ENCODE measurements around the gene MOB4. TPM values are rescaled to one million over a fixed set of nuclear protein-coding genes. Genes with fewer than 3 reads are reported as not detected.

Gene MOB4
- polyA plus RNA-seq, 1 of the 3 experiments (the other 2 are of a cell fraction), result 22.0 TPM

- no peak for TF ChIP-seq ZBTB33 (IDR thresholded peaks at IDR 0.05; ENCODE audit: borderline replicate concordance, low read depth)
- TF ChIP-seq POLR2AphosphoS5 (IDR thresholded peaks at IDR 0.05; ENCODE audit: low read depth, low read length), result no peak
- TF ChIP-seq RAD21 (IDR thresholded peaks at IDR 0.05; ENCODE audit: low read length), result no peak
- no peak for TF ChIP-seq NRF1 (IDR thresholded peaks at IDR 0.05; ENCODE audit: low read depth, low read length)
- no peak for TF ChIP-seq EP300 (IDR thresholded peaks at IDR 0.05; ENCODE audit: borderline replicate concordance in 1 of 2, low read depth in 1 of 2, low read length in 1 of 2)
- TF ChIP-seq NFIC (IDR thresholded peaks at IDR 0.05; ENCODE audit: borderline replicate concordance), result no peak
- no peak for TF ChIP-seq USF1 (IDR thresholded peaks at IDR 0.05; ENCODE audit: borderline replicate concordance, low read depth)
- TF ChIP-seq MAX (IDR thresholded peaks at IDR 0.05; ENCODE audit: low read depth), result no peak
- no peak for TF ChIP-seq JUND (IDR thresholded peaks at IDR 0.05)
Observed at GRCh38 chr2:197513915-197514314, 2.0 kb upstream of the MOB4 start (continued).

GRCh38 chr2:197514754-197515153 lies 1.1 kb upstream of the MOB4 start:
- Histone ChIP-seq H3K4me3 (ENCODE audit: low read depth in 2 of 2, low read length in 1 of 2) (peak overlapping the region; percentile 77 to 89; a peak in 3 of 4 replicates), H3K27me3 (ENCODE audit: insufficient read depth) (no peaks in the 10 kb centered on the region), H3K4me2 (peak overlapping the region; percentile 99), H3K36me3 (replicated peaks in 1 of 2; ENCODE audit: control insufficient read depth in 1 of 2, insufficient read depth in 2 of 2, low read length in 1 of 2) (peaks cover 0 to 8% of the 10 kb centered on the region in 2 experiments), H3K9me3 (no peaks in the 10 kb centered on the region), H3K79me2 (ENCODE audit: insufficient read depth) (peaks cover 39% of the 10 kb centered on the region), H2AFZ (ENCODE audit: low read depth) (peak overlapping the region; percentile 98), H3K9ac (peak overlapping the region; percentile 91; the same call in 1 of the 2 replicates), H3F3A (replicated peaks; ENCODE audit: insufficient read depth) (peaks cover 3% of the 10 kb centered on the region), H3K27ac (ENCODE audit: low read depth in 2 of 2, low read length in 1 of 2) (peak overlapping the region; percentile 79 to 97), H4K20me1 (ENCODE audit: insufficient read depth) (peaks cover 26% of the 10 kb centered on the region), H3K9me2 (no peaks in the 10 kb centered on the region), H3K4me1 (ENCODE audit: control insufficient read depth in 1 of 2, insufficient read depth in 2 of 2, low read depth in 1 of 2, low read length in 1 of 2) (peaks cover 0 to 8% of the 10 kb centered on the region in 2 experiments)
- POLR2A ChIA-PET, result interaction anchor here (2.2 to 3.0 kb wide), 2 partner anchors 8 to 15 kb away, joined by 8 to 46 read pairs; partner anchors contain the start of genes HSPD1 and HSPE1
- CTCF ChIA-PET, result interaction anchor here (1.3 kb wide), 1 partner anchor 10 kb away, joined by 6 read pairs; no protein-coding TSS in a partner anchor
- DNase-seq, result peak; percentile 3
- 93% methylated on average over 3 of the region's 3 CpGs for WGBS (ENCODE audit: low lambda C conversion rate)
- no peak for TF ChIP-seq ELF1 (IDR thresholded peaks at IDR 0.05)
- TF ChIP-seq PBX3 (IDR thresholded peaks at IDR 0.05), result no peak
- TF ChIP-seq RXRA (IDR thresholded peaks at IDR 0.05; ENCODE audit: borderline replicate concordance, low read depth), result no peak
- TF ChIP-seq SMC3 (IDR thresholded peaks at IDR 0.05; ENCODE audit: low read depth, low read length), result no peak
- no peak for TF ChIP-seq RFX5 (IDR thresholded peaks at IDR 0.05; ENCODE audit: low read length)
- no peak for TF ChIP-seq IRF3 (IDR thresholded peaks at IDR 0.05; ENCODE audit: low read depth, low read length)
- no peak for TF ChIP-seq EZH2phosphoT487 (IDR thresholded peaks at IDR 0.05; ENCODE audit: borderline replicate concordance, low read depth)
- no peak for TF ChIP-seq ZBTB33 (IDR thresholded peaks at IDR 0.05; ENCODE audit: borderline replicate concordance, low read depth)
- TF ChIP-seq RCOR1 (IDR thresholded peaks at IDR 0.05; ENCODE audit: low read length), result no peak
- no peak for TF ChIP-seq MEF2A (IDR thresholded peaks at IDR 0.05; ENCODE audit: borderline replicate concordance, low read depth)
- TF ChIP-seq YY1 (IDR thresholded peaks at IDR 0.05; ENCODE audit: low read depth), result no peak
- TF ChIP-seq USF2 (IDR thresholded peaks at IDR 0.05; ENCODE audit: borderline replicate concordance, low read depth, low read length), result no peak
- TF ChIP-seq SIN3A (IDR thresholded peaks at IDR 0.05; ENCODE audit: borderline replicate concordance, low read depth, low read length), result no peak
- TF ChIP-seq TEAD4 (IDR thresholded peaks at IDR 0.05; ENCODE audit: borderline replicate concordance, insufficient read depth), result no peak
- TF ChIP-seq USF1 (IDR thresholded peaks at IDR 0.05; ENCODE audit: borderline replicate concordance, low read depth), result no peak
- TF ChIP-seq EP300 (IDR thresholded peaks at IDR 0.05; ENCODE audit: borderline replicate concordance in 1 of 2, low read depth in 1 of 2, low read length in 1 of 2), result no peak
